Measurements from ENCODE around the gene RAB3IP.

RAB3IP gene, protein sequence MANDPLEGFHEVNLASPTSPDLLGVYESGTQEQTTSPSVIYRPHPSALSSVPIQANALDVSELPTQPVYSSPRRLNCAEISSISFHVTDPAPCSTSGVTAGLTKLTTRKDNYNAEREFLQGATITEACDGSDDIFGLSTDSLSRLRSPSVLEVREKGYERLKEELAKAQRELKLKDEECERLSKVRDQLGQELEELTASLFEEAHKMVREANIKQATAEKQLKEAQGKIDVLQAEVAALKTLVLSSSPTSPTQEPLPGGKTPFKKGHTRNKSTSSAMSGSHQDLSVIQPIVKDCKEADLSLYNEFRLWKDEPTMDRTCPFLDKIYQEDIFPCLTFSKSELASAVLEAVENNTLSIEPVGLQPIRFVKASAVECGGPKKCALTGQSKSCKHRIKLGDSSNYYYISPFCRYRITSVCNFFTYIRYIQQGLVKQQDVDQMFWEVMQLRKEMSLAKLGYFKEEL

DNA sequence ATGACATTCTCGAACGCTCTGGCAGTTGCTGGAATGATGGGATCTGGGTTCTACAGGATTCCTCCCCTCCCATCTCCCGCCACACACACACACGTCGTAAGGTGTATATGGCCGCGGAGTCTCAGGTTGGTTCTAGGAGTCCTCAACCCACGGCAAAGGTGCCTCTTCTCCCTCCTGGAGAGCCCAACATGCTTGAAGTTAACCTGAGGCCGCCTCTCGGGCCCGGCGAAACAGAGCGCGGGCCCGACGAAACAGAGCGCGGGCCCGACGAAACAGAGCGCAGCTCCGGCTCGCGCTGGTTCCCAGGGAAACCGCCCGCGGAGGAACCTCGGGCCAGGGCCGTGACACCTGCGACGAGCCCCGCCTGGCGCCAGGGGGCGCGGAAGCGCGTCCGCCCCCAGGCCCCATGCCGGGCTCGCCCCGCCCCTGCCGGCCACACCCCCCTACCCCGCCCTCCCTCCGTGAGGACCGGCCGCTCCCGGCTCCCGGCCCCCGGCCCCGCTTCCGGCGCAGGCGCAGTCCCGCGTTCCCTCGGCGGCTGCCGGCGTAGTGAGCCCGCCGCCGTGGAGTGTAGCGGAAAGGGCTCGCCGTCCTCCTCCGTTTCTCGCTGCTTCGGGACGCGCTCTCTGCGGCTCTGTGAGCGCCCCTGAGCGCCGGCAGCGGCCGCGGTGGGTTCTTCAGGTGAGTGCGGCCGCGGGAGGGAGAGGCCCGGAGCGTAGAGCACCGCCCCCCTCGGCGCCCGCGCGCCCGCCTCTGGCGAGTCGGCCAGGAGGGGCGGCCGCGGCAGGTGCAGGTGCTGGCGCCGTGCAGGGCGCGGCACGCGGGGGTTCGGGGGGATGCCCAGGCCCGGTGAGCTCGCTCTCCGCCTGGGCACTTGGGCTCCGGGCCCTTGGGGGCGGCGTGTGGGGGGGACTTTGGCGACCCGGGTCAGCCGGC, at the start of gene RAB3IP:
Gene RAB3IP (plus strand): TSS at position 510 of the 936 bp plus-strand sequence. CDS start 16,549 bp downstream, outside the sequence.
- DNase-seq: peak; percentile 97

DNA sequence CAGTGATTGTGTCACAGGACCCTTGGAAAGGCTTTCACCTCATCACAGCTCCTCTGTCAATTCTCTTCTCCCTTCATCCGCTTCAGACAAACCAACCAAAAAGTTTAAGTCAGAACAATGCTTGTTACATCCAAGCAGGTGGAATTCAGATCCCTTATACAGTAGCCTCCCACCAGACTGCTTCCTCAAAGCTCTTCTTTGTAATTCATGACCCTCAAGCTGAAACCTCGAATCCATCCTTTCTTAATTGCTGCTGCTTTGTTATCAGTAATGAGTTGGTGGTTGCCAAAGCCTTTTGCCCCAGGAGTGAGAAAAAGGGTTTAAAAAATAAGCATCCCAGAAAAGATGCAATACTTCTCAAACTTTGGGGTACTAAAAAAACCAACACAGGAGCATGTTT, 49.0 kb upstream of the RAB3IP start:
- DNase-seq: no peak

DNA sequence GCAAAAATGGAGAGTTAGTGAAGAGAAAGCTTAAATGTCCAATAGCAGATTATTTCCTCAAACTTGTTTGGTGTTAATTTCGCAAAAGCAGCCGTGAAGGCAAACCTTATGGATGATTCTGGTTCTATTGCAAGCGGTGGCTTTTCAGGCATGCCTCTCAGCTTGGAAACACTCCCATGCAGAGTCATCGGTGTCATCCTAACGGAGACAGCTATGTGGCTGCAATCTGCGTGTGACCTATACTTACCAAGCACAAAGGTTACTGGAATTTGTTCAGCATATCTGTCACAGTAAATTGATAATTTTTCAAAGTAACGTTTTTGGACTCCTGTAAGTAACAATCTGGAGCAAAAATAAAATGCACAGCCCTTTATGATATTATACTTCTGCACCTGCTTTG, 44.5 kb upstream of the RAB3IP start:
- DNase-seq: no peak

DNA sequence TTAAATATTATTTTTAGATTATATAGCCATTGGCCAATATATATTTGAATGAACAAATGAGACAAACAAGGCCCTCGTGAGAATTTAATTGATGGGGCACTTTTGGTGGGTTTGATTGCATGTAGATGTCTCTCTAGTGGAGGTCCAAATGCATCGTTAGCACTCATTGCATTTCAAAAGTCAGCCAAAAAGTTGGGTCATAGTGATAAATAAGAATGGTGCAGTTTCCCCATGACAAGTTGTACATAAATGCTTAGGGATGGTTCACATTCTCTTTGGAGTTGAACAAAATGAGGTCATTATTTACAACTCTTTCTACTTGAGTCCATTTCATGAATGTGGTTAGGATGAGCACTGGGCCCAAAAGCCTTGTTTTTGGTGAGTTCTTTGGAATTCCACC, 40.6 kb upstream of the RAB3IP start:
- no peak for DNase-seq

DNA sequence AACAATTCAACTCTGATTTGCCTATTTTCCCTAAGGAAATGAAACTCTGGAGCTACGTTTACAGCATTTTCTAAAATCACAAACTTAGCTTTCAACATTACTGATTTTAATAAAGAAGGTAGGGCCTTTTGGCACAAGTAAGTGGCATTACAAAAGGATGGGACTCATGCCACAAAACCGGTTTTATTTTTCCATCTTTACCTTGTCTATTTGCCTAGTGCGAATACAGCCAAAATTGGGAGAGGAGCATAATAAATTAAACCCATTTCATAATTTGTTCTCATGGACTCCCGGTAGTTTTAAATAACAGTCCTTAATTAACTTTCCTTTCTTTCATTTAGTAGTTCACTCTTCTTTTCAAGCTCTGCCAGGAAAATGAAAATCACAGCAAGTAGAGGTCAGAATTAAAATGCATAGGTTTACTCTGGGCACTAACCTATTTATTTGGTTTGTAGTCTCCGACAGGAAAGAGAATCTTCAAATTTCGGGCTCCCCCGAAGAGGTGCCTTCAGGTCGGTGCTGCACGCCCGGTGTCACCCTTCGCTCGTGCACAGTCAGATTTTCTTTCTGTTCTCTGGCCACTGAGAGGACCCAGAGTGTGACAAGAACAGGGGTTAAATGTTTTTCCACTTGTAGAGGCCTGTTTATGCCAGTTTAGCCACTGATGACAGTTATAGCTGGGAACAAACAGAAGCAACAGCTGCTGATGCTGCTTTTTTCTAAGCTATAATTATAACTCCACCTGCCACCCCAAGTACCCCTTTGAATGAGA, 39.7 kb upstream of the RAB3IP start, which contains the start of gene BEST3:
Gene BEST3 (minus strand): TSS at position 535 of the 772 bp plus-strand sequence. CDS start 1,505 bp downstream, outside the sequence.
- peak; percentile 67 for DNase-seq

DNA sequence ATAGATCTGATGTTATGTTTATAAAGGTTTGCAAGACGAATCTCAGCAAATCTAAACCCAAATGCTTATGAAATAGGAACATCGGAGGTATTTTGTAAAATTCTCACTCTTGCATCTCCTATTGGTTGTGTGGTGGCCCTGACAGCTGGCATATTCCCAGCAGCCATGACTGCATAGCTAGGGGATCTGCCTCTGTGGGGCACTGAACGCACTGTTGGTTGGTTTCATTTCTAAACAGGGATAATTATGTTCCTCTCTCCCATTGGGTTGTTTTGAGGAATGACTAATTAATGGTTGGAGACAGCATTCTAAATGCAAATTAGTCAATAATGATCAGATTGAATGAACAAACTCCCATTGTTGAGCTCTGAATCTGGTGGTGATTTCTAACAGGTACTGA, 36.8 kb upstream of the RAB3IP start:
- DNase-seq: no peak

DNA sequence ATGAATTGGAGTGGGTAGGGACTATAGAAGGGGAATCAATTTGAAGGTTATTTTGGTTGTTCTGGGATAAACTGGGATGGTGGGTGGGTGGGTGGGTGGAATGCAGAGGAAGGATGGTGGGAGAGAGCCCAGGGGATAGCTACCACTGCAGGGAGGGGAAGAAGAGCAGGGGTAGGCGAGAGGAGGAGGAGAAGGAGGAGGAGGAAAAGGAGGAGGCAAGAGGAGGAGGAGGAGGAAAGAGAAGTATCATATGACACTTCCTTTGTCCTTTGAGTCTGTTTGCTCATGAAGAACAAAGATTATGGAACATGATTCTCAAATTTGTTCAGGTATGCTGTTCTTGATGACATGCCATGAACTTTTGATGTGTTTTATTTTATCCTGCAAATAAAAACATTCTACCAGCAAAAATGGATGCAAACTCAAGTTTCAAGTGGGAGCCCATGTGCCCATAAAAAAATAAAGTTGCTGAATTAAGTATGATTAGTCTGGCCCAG, 35.5 kb upstream of the RAB3IP start:
- DNase-seq: no peak

DNA sequence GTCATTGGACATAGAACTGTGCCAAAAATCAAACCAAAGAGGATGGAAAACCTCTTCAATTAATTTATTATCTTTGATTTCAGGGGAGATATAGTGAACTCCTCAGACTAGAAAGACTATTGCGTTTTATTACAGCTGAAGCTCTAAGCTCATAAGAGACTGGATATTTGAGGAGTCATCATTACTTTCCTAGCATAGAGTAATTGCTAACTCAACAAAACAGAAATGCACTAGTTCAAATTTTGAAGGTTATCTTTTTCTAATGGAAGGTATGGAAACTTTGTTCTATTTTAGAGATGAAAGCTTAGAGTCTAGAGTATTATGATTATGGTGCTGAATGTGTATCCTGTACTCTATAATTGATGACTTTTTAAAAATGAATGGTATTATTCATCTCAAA, 34.3 kb upstream of the RAB3IP start:
- no peak for DNase-seq

DNA sequence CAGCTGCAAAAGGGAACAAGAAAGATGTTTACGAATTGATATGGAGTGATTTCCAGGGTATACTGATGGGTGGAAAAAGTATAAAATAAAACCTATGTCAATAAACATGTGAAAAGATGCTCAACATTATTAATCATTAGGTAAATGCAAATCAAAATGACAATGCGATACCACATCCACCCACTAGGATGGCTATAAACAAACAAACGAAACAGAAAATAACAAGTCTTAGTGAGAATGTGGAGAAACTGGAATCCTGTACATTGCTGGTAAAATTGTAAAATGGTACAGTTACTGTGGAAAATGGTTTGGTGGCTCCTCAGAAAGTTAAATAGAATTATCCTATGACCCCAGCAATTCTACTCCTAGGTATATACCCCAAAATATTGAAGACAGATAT, 30.0 kb upstream of the RAB3IP start:
- DNase-seq: peak; percentile 11

DNA sequence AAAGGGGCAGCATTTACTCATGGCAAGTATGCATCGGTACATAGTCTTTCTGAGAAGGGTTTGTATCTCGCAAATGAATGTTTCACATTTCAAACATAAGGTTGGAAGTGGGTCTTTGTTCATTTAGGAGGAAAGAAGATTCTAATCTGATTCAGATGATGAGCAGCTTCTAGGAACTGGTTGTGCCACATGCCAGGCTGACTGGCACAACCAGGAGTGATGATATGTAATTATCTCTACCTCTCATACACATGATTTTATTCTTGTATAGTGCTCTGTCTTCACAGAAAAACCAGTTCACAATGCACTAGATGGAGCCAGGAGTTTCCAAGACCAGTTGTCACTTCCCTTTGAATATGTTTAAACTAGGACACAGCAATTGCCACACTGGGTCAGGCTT, 25.8 kb upstream of the RAB3IP start:
- DNase-seq: no peak

DNA sequence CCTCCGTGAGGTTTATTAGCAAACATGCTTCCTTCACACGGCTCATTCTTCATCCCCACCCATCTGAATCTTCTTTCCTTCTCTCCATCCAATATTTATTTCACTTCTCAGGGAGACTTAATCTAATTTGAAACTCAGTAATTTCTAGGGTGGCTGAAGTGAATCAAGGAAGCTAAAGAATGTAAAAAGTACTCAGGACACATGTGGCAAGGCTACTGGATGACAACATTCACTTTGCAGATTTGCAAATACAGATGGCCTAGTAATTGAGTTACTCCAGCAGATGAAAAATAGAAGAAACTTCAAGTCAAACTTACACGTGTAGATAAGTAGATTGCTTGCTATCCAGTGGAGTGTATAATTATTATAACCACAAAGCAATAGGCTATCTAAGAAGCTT, 24.1 kb upstream of the RAB3IP start:
- DNase-seq: no peak

DNA sequence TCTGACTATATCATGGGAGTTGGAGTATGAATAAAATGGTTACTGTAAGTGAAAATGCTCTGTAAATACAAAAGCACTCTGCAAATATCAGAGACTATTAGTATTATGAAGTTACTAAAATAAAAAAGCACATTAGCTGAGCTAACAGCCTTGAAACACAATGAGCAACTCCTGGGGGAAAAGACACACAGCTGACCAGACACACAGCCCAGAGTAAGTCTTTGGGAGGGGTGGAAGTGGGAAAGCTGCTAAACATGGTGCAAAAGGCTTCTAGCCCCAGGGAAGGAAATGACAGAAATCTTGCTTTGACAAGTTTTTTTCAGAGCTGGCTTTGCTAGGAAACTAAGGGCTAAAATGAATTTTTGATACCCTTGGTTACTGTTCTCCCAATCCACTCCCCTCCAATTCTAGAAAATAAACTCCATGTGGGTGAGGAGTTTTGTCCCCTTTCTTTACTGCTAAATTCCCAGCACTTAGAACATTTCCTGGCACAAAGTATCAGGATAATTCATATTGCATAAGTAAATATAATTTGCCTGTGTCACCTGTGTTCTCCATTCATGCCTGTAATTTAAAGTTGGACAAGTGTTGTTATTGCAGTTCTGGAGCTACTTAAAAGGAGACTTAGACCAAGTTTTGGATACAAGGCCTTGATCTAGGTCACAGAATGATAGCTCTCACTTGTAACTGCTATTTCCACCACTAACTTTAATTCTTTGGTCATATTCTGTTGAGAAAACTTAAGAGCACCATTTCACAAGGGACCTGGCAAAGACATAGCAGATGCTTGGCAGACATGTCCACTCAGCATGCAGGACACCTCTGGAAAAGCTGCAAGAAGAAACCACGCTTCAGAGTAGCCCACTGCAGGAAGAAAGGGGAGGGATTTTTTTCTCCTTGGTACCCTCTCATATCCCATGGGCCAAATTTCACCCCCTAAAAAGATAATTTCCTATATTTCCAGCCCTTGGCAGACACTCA, 19.0 kb upstream of the RAB3IP start:
- no peak for DNase-seq

DNA sequence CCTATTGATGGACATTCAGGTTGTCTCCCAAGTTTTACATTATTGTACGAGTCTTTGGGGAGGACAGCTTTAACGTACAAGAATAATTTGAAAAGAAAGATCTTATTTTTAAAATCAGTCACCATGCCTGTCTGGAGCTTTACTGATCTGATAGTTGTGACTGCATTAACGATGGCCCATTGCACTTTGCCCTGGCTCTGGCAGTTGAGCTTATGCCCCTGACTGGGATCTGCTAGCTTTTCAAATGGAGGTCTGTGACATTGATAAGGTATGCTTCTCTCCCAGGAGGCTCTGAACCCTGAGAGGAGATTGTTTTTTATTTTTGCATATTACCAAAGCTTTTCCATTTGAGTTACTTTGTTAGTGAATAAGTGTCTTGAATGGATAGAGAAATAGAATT, 17.9 kb upstream of the RAB3IP start:
- no peak for DNase-seq

DNA sequence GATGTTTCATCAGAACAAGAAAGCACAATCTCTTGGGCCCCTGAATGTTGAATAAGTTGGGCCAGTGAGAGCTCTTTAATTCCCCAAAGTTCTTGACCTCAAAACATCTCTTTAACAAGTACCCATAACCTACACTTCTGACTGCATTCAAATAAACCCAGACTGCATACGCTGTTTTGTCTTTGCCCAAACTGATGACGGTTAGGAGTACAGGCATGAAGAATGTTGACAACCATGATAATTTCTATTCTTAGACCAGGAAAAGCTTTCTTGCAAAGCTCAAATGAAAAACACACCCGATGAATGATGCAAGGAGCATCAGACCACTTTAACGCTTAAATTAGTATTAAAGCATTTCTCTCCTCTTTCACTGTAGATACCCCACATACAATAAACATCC, 11.7 kb upstream of the RAB3IP start:
- no peak for DNase-seq

DNA sequence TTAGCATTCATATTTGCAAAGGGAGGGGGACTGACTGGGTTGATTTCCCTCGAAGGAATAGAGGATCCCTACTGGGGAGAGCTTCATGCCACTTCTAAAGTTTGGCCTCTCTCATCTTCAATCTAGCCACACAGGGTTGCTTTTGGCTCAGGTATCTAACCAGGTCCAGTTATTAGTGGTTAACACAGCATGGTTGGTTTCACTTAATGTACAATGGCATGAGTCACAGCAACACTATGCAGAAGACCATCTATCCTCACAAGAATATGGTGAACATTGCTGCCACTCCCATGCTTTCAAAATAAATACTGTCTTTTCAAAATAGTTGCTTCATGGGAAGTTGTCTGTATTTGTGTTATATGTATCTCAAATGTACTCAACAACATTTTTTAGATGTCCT, 6.6 kb upstream of the RAB3IP start:
- DNase-seq: peak; percentile 36

DNA sequence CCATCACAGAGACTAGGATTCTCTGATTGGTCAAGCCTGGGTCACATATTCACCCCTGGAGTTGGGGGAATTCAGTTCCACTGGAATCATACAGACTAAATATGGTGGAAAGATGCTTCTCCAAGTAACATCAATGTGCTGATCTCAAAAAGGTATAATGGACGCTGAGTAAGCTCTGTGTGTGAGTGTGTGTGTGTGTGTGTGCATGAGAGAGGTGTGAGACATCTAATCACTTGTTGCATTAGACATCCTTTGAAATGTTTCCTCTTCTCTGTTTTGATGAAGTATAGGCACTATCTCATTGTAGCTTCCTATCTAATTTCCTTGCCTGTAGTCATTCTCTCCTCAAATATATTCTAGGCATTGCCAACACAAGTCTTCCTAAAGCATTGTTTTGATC, 5.0 kb upstream of the RAB3IP start:
- no peak for DNase-seq

DNA sequence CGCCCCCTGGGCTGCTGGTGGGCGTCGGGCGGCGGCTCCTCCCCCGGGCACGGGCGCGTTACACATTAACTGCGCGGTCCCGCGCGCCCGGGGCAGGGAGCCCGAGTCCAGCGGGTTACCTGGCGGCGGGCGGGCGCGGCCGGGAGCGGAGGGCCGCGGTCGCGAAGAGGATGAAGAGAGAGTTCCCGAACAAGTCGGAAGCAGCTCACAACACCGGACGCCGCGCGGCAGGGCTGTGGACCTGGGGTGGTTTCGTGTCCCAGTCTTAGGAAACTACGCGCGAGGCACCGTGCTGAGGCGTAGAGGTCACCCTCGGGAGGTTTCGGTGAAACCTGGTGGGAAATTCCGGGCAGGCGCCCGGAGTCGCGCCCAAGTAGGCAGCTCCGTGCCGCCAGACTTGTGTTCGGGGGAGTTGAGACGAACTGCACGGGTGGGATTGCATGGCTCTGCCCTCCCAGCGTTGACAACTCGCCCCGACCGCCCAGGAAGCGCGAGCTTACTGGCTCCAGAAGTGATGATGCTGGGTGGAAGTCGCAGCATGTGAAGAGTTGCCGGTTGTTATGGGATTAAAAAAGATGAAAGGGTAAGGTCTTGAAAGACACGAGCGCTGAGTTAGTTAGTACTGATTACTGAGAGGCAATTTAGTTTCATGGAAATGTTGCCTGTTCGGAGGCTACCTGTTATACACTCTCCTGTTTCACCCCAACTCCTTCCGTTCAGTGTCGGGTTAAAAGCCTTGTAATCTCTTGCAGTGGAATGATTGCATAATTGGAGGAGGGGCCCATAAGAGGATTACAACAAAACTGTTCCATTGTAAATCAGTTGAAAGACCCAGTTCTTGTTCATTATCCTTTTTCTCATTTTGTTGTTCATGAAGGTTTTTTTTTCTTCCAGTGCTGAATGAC, 879 bp downstream of the RAB3IP start:
- peak; percentile 93 for DNase-seq

DNA sequence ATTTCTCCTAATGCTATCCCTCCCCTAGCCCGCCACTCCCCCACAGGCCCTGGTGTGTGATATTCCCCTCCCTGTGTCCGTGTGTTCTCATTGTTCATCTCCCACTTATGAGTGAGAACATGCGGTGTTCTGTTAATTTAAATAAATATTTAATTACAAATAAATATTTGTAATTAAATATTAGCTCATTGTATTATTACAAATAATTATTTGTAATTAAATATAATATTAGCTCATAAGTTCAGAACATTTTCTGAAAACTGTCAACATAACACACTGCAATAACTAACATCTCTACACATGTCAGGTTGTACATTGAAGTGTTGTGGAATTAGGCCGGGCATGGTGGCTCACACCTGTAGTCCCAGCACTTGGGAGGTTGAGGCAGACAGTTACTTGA, 5.4 kb downstream of the RAB3IP start:
- no peak for DNase-seq

DNA sequence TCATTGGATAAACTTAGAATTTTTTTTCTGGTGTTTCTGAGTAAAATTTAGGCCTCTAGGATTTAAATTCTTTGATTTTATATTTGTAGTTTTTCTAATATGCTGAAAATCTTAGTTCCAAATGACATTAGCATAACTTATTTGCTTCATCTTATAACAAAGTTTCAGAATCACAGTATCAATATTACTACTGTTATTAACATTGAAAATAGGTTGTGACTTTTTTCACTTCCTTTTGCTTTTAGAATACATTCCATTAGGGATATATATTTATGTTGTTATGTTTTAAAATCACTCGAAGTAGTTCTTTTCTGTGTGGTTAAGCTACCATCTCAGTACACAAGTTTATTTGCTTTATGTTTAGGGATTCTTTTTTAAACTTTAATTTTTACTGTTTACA, 12.8 kb downstream of the RAB3IP start:
- no peak for DNase-seq

DNA sequence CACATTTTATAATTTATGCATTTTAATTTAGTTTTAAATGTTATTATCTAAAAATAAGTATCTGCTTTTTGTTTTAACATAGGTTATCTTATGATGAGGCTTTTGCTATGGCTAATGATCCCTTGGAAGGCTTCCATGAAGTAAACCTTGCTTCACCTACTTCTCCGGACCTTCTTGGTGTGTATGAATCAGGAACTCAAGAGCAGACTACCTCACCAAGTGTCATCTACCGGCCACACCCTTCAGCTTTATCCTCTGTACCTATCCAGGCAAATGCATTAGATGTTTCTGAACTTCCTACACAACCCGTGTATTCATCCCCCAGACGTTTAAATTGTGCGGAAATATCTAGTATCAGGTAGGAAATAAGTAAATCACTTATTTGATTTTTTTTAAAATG, 16.6 kb downstream of the RAB3IP start:
- no peak for DNase-seq

Data from DMS53 (cell line).